ENCODE results near the gene LANCL1. TPM values are rescaled to one million over a fixed set of nuclear protein-coding genes. Genes with fewer than 3 reads are reported as not detected.
"Not testable (repeated sequence)": the region's sequence is repeated elsewhere in the genome, so short reads cannot be mapped to it uniquely, and the experiment has no call there.

Gene LANCL1
- total RNA-seq, 2 donors from 2014 or later = 19.2 to 23.2 TPM

- Mint-ChIP-seq H3K27me3 (peaks cover 0 to 3% of the 10 kb centered on the region in 2 donors), H3K9me3 (peaks cover 7% of the 10 kb centered on the region), H3K4me3 (no peak overlapping the region), H3K4me1 (ENCODE audit: low read depth in 2 of 2) (peaks cover 24 to 33% of the 10 kb centered on the region in 2 donors), H3K27ac (peak overlapping the region in 1 of 2 donors; percentile 16), H3K36me3 (peaks cover 13% of the 10 kb centered on the region)
- ATAC-seq (no peak), DNase-seq (ENCODE audit: low spot score) (no peak)
Observed at GRCh38 chr2:210480079-210480478, 3.5 kb upstream of the LANCL1 start.

GRCh38 chr2:210478661-210479060 is 2.1 kb upstream of the LANCL1 start:
- H3K27me3 Mint-ChIP-seq = peaks cover 0 to 3% of the 10 kb centered on the region in 2 donors
- H3K9me3 Mint-ChIP-seq = no peaks in the 10 kb centered on the region
- peaks cover 3% of the 10 kb centered on the region for H3K36me3 Mint-ChIP-seq
- peaks cover 28 to 33% of the 10 kb centered on the region in 2 donors for H3K4me1 Mint-ChIP-seq (ENCODE audit: low read depth in 2 of 2)
- peak overlapping the region; percentile 91 for H3K4me3 Mint-ChIP-seq
- DNase-seq (ENCODE audit: low spot score) (no peak), ATAC-seq (no peak)
- H3K27ac Mint-ChIP-seq = peak overlapping the region; percentile 23 to 83

- Mint-ChIP-seq H3K27me3 (no peaks in the 10 kb centered on the region), H3K27ac (peak overlapping the region; percentile 83 to 93), H3K4me1 (ENCODE audit: low read depth in 2 of 2) (peaks cover 28 to 33% of the 10 kb centered on the region in 2 donors), H3K9me3 (no peaks in the 10 kb centered on the region), H3K4me3 (peak overlapping the region; percentile 91), H3K36me3 (no peaks in the 10 kb centered on the region)
- DNase-seq (ENCODE audit: low spot score) (no peak), ATAC-seq (no peak)
Observed at GRCh38 chr2:210477496-210477895, 937 bp upstream of the LANCL1 start.

GRCh38 chr2:210475706-210476105 is 853 bp downstream of the LANCL1 start:
- Mint-ChIP-seq H3K4me3 (peak overlapping the region; percentile 91), H3K9me3 (no peaks in the 10 kb centered on the region), H3K27me3 (no peaks in the 10 kb centered on the region), H3K4me1 (ENCODE audit: low read depth in 2 of 2) (peaks cover 28 to 38% of the 10 kb centered on the region in 2 donors), H3K27ac (peak overlapping the region; percentile 83 to 93), H3K36me3 (peaks cover 9% of the 10 kb centered on the region)
- no peak for DNase-seq (ENCODE audit: low spot score)
- ATAC-seq = no peak

- H3K4me3 Mint-ChIP-seq = peak overlapping the region; percentile 5
- ATAC-seq (no peak), DNase-seq (ENCODE audit: low spot score) (no peak)
- H3K4me1 Mint-ChIP-seq (ENCODE audit: low read depth in 2 of 2) = peaks cover 21 to 29% of the 10 kb centered on the region in 2 donors
- peak overlapping the region; percentile 48 to 83 for H3K27ac Mint-ChIP-seq
- H3K27me3 Mint-ChIP-seq = no peaks in the 10 kb centered on the region
- H3K9me3 Mint-ChIP-seq = no peaks in the 10 kb centered on the region
- peaks cover 9% of the 10 kb centered on the region for H3K36me3 Mint-ChIP-seq
Observed at GRCh38 chr2:210474776-210475175, 1.8 kb downstream of the LANCL1 start.

- H3K4me3 Mint-ChIP-seq = no peak overlapping the region
- peaks cover 0 to 7% of the 10 kb centered on the region in 2 donors for H3K4me1 Mint-ChIP-seq (ENCODE audit: low read depth in 2 of 2)
- no peaks in the 10 kb centered on the region for H3K27me3 Mint-ChIP-seq
- peaks cover 17% of the 10 kb centered on the region for H3K36me3 Mint-ChIP-seq
- no peak overlapping the region for H3K27ac Mint-ChIP-seq
- ATAC-seq = no peak
- no peak for DNase-seq (ENCODE audit: low spot score)
- no peaks in the 10 kb centered on the region for H3K9me3 Mint-ChIP-seq
Observed at GRCh38 chr2:210461401-210461800, 15.2 kb downstream of the LANCL1 start.

GRCh38 chr2:210460322-210461227 is 16.0 kb downstream of the LANCL1 start:
- H3K4me1 Mint-ChIP-seq (ENCODE audit: low read depth in 2 of 2) = peaks cover 0 to 7% of the 10 kb centered on the region in 2 donors
- DNase-seq (ENCODE audit: low spot score) = no peak
- peaks cover 16% of the 10 kb centered on the region for H3K36me3 Mint-ChIP-seq
- no peak overlapping the region for H3K4me3 Mint-ChIP-seq
- H3K9me3 Mint-ChIP-seq = no peaks in the 10 kb centered on the region
- ATAC-seq = no peak
- H3K27ac Mint-ChIP-seq = no peak overlapping the region
- H3K27me3 Mint-ChIP-seq = no peaks in the 10 kb centered on the region

- no peak overlapping the region for H3K27ac Mint-ChIP-seq
- H3K9me3 Mint-ChIP-seq = no peaks in the 10 kb centered on the region
- ATAC-seq = no peak
- H3K4me1 Mint-ChIP-seq (ENCODE audit: low read depth in 2 of 2) = peaks cover 0 to 7% of the 10 kb centered on the region in 2 donors
- H3K27me3 Mint-ChIP-seq = no peaks in the 10 kb centered on the region
- no peak overlapping the region for H3K4me3 Mint-ChIP-seq
- no peak for DNase-seq (ENCODE audit: low spot score)
- peaks cover 11% of the 10 kb centered on the region for H3K36me3 Mint-ChIP-seq
Observed at GRCh38 chr2:210459880-210460279, 16.7 kb downstream of the LANCL1 start.

GRCh38 chr2:210459407-210459806 is 17.2 kb downstream of the LANCL1 start:
- Mint-ChIP-seq H3K36me3 (peaks cover 13% of the 10 kb centered on the region), H3K9me3 (no peaks in the 10 kb centered on the region), H3K27me3 (no peaks in the 10 kb centered on the region), H3K4me1 (ENCODE audit: low read depth in 2 of 2) (peaks cover 0 to 7% of the 10 kb centered on the region in 2 donors), H3K27ac (no peak overlapping the region), H3K4me3 (no peak overlapping the region)
- DNase-seq (ENCODE audit: low spot score) = no peak
- ATAC-seq = no peak

GRCh38 chr2:210458395-210458794 is 18.2 kb downstream of the LANCL1 start:
- H3K9me3 Mint-ChIP-seq = no peaks in the 10 kb centered on the region
- peaks cover 0 to 7% of the 10 kb centered on the region in 2 donors for H3K4me1 Mint-ChIP-seq (ENCODE audit: low read depth in 2 of 2)
- no peak overlapping the region for H3K27ac Mint-ChIP-seq
- H3K27me3 Mint-ChIP-seq = no peaks in the 10 kb centered on the region
- H3K36me3 Mint-ChIP-seq = peaks cover 18% of the 10 kb centered on the region
- DNase-seq (ENCODE audit: low spot score) = no peak
- no peak overlapping the region for H3K4me3 Mint-ChIP-seq
- ATAC-seq = no peak

- Mint-ChIP-seq H3K9me3 (no peaks in the 10 kb centered on the region), H3K27ac (no peak overlapping the region), H3K4me3 (no peak overlapping the region), H3K36me3 (peaks cover 18% of the 10 kb centered on the region), H3K27me3 (no peaks in the 10 kb centered on the region), H3K4me1 (ENCODE audit: low read depth in 2 of 2) (peaks cover 0 to 7% of the 10 kb centered on the region in 2 donors)
- ATAC-seq (no peak), DNase-seq (ENCODE audit: low spot score) (no peak)
Observed at GRCh38 chr2:210456571-210456970, 20.0 kb downstream of the LANCL1 start.

- peaks cover 30% of the 10 kb centered on the region for H3K36me3 Mint-ChIP-seq
- H3K4me1 Mint-ChIP-seq (ENCODE audit: low read depth in 2 of 2) = peaks cover 6 to 12% of the 10 kb centered on the region in 2 donors
- H3K4me3 Mint-ChIP-seq = no peak overlapping the region
- ATAC-seq (no peak), DNase-seq (ENCODE audit: low spot score) (no peak)
- H3K27ac Mint-ChIP-seq = no peak overlapping the region
- H3K9me3 Mint-ChIP-seq = peaks cover 7% of the 10 kb centered on the region
- no peaks in the 10 kb centered on the region for H3K27me3 Mint-ChIP-seq
Observed at GRCh38 chr2:210454336-210454735, 22.2 kb downstream of the LANCL1 start.

- no peak overlapping the region for H3K4me3 Mint-ChIP-seq
- no peaks in the 10 kb centered on the region for H3K27me3 Mint-ChIP-seq
- H3K9me3 Mint-ChIP-seq = peaks cover 14% of the 10 kb centered on the region
- no peak overlapping the region for H3K27ac Mint-ChIP-seq
- peaks cover 48% of the 10 kb centered on the region for H3K36me3 Mint-ChIP-seq
- DNase-seq (ENCODE audit: low spot score) (no peak), ATAC-seq (no peak)
- H3K4me1 Mint-ChIP-seq (ENCODE audit: low read depth in 2 of 2) = peaks cover 7 to 13% of the 10 kb centered on the region in 2 donors
Observed at GRCh38 chr2:210452194-210452593, 24.4 kb downstream of the LANCL1 start.

- Mint-ChIP-seq H3K4me1 (ENCODE audit: low read depth in 2 of 2) (peaks cover 12 to 13% of the 10 kb centered on the region in 2 donors), H3K36me3 (peaks cover 58% of the 10 kb centered on the region), H3K9me3 (peaks cover 16% of the 10 kb centered on the region)
- not testable (repeated sequence) for ATAC-seq; H3K4me3 Mint-ChIP-seq; DNase-seq (ENCODE audit: low spot score); H3K27me3 Mint-ChIP-seq; H3K27ac Mint-ChIP-seq
Observed at GRCh38 chr2:210450942-210451341, 25.6 kb downstream of the LANCL1 start.

All from natural killer cell treated with Interleukin-12 subunit alpha and Interleukin-12 subunit beta and Interleukin-15 and Interleukin-18, amount 100 ng/mL, for 72 hours (primary cell).